CD4-positive, alpha-beta T cell (primary cell): Measurements from ENCODE around the gene SNRPD2. TPM values are rescaled to one million over a fixed set of nuclear protein-coding genes. Genes with fewer than 3 reads are reported as not detected.

Experiments used
- ATAC-seq: fragments of 200-7000 bp; cut with Tn5 transposase; one replicate; pipeline ENCODE4 v1.10.0; 2022; ENCODE audit warnings: mild to moderate bottlenecking; ENCODE audit not compliant: poor library complexity
- CTCF ChIA-PET: fragments of 350-600 bp; sonication (Branson Sonifier 250); formaldehyde crosslinking; loops from one replicate; lab custom pipeline; 2021; ENCODE audit warnings: antibody characterized with exemption, inconsistent platforms; lab: Charles Lee
- POLR2A ChIA-PET: fragments of 350-600 bp; sonication (Branson Sonifier 250); formaldehyde crosslinking; loops from one replicate; lab custom pipeline; 2021; ENCODE audit warnings: antibody characterized with exemption, inconsistent platforms; lab: Charles Lee
- DNase-seq, 14 experiments: peaks; one replicate each; pipeline ENCODE4 v3.0.0-alpha.2; 2013 to 2020; ENCODE audit warnings: mixed read lengths in 2 of 14
- H3K27ac ChIP-seq, 2 donors: one replicate each; pipeline versions ENCODE4 v1.5.1 to v1.7.0; 2013; ENCODE audit warnings: low read length in 2 of 2, low read depth in 1 of 2, mild to moderate bottlenecking in 1 of 2
- H3K27me3 ChIP-seq, 2 experiments: 1 replicate in 1 of 2; 2 replicates in 1 of 2; pipeline versions ENCODE4 v1.6.1 to v1.7.0; 2013; ENCODE audit warnings: low read length in 2 of 2, control low read depth in 1 of 2, mild to moderate bottlenecking in 1 of 2, moderate library complexity in 1 of 2; ENCODE audit not compliant: insufficient read depth in 2 of 2, control insufficient read depth in 1 of 2
- H3K36me3 ChIP-seq: one replicate; pipeline ENCODE4 v1.6.1; 2013; ENCODE audit warnings: low read length, control low read depth; ENCODE audit not compliant: insufficient read depth
- H3K4me1 ChIP-seq: one replicate; pipeline ENCODE4 v1.6.1; 2013; ENCODE audit warnings: low read length, control low read depth; ENCODE audit not compliant: insufficient read depth
- H3K4me3 ChIP-seq: one replicate; pipeline ENCODE4 v1.5.1; 2013; ENCODE audit warnings: mild to moderate bottlenecking, low read length, moderate library complexity
- H3K9me3 ChIP-seq, 2 experiments: 1 replicate in 1 of 2; 2 replicates in 1 of 2; pipeline versions ENCODE4 v1.6.1 to v1.7.0; 2013; ENCODE audit warnings: low read length in 2 of 2, mild to moderate bottlenecking in 2 of 2, control low read depth in 1 of 2, moderate library complexity in 1 of 2; ENCODE audit not compliant: control insufficient read depth in 1 of 2, insufficient read depth in 1 of 2
- H3K27ac Mint-ChIP-seq: one replicate; pipeline ENCODE4 v1.8.0; 2020; ENCODE audit warnings: mixed read lengths
- H3K27me3 Mint-ChIP-seq: one replicate; pipeline ENCODE4 v1.8.0; 2021; ENCODE audit warnings: mixed read lengths
- H3K36me3 Mint-ChIP-seq: one replicate; pipeline ENCODE4 v1.8.0; 2021; ENCODE audit warnings: low read depth, mixed read lengths
- H3K4me1 Mint-ChIP-seq: one replicate; pipeline ENCODE4 v1.8.0; 2021; ENCODE audit warnings: low read depth, mixed read lengths
- H3K4me3 Mint-ChIP-seq: one replicate; pipeline ENCODE4 v1.8.0; 2020; ENCODE audit warnings: mild to moderate bottlenecking, mixed read lengths
- H3K9me3 Mint-ChIP-seq: one replicate; pipeline ENCODE4 v1.8.0; 2020; ENCODE audit warnings: mixed read lengths
- intact Hi-C, 2 experiments: fragments of 100-400 bp; cut with DNase I in 1 of 2; cut with micrococcal nuclease in 1 of 2; formaldehyde crosslinking; loops; one replicate each; pipeline versions ENCODE4 v1.15.1 to v1.9.0; 2023 to 2025; cut with DNase I, micrococcal nuclease
- total RNA-seq, 174 experiments: library from RNA in 2 of 174; stranded (reverse) in 2 of 174; gene quantifications; one replicate each; pipeline ENCODE4 v1.2.3 and lab custom pipeline; 2021 to 2026
- TF ChIP-seq, protein P1 (sequence below): fragments of 200-600 bp; IDR thresholded peaks from one replicate; pipeline ENCODE4 v1.8.0; 2022; ENCODE audit warnings: antibody characterized with exemption, mild to moderate bottlenecking

SNRPD2 gene
- total RNA-seq, 2 experiments from 2014 or later = 367 to 369 TPM

DNA sequence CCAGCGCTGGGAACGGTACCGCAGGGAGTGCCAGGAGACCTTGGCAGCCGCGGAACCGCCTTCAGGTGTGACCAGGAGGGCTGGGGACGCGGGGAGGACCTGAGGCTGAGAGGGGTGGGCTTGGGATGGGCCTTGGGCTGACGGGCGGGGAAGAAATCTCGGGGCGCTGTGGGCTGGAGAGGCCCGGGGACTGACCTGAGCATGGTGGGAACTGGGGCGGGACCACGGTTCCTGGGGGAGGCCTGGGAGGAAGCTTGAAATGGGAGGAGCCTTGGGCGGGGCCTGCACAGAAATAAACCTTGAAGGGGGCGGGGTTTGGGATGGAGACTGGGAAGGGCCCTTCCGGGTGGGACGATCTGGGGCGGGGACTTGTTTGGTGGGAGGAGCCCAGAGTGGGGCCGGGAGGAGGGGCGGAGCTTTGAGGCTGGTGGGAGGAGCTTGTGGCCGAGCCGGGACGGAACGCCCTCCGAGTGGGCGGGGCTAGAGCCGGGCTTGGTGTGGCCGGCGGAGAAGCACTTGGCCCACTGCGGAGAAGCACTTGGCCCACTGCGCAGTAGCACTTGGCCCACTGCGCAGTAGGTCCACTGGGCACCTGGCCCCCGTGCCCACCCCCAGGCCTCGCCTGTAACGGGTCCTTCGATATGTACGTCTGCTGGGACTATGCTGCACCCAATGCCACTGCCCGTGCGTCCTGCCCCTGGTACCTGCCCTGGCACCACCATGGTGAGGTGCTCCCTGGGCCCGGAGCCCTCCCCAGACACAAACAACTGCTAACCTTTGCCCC, 20.9 kb downstream of the SNRPD2 start:
- Histone ChIP-seq H3K27me3 (peaks cover 9 to 18% of the 10 kb centered on the region in 2 experiments), H3K4me3 (no peak overlapping the region), H3K4me1 (peaks cover 40% of the 10 kb centered on the region), H3K9me3 (peaks cover 0 to 18% of the 10 kb centered on the region in 2 experiments), H3K36me3 (no peaks in the 10 kb centered on the region), H3K27ac (no peak overlapping the region)
- DNase-seq (peak in 10 of 14 experiments; percentile 23 to 75 (median 39)), ATAC-seq (peak; percentile 18)
- no peak overlapping the region for H3K27ac Mint-ChIP-seq
- H3K9me3 Mint-ChIP-seq = no peaks in the 10 kb centered on the region
- H3K36me3 Mint-ChIP-seq = no peaks in the 10 kb centered on the region
- peaks cover 38% of the 10 kb centered on the region for H3K27me3 Mint-ChIP-seq
- H3K4me3 Mint-ChIP-seq = peak overlapping the region; percentile 56
- ChIA-PET POLR2A (interaction anchor here (0.6 to 1.7 kb wide), 4 partner anchors 17 to 192 kb away, joined by 3 to 5 read pairs (median 4); partner anchors contain the start of gene QPCTL), CTCF (no interaction called here)
- TF ChIP-seq, protein P1, sequence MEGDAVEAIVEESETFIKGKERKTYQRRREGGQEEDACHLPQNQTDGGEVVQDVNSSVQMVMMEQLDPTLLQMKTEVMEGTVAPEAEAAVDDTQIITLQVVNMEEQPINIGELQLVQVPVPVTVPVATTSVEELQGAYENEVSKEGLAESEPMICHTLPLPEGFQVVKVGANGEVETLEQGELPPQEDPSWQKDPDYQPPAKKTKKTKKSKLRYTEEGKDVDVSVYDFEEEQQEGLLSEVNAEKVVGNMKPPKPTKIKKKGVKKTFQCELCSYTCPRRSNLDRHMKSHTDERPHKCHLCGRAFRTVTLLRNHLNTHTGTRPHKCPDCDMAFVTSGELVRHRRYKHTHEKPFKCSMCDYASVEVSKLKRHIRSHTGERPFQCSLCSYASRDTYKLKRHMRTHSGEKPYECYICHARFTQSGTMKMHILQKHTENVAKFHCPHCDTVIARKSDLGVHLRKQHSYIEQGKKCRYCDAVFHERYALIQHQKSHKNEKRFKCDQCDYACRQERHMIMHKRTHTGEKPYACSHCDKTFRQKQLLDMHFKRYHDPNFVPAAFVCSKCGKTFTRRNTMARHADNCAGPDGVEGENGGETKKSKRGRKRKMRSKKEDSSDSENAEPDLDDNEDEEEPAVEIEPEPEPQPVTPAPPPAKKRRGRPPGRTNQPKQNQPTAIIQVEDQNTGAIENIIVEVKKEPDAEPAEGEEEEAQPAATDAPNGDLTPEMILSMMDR = no peak
- intact Hi-C loops = no loop called here
- peaks cover 39% of the 10 kb centered on the region for H3K4me1 Mint-ChIP-seq

DNA sequence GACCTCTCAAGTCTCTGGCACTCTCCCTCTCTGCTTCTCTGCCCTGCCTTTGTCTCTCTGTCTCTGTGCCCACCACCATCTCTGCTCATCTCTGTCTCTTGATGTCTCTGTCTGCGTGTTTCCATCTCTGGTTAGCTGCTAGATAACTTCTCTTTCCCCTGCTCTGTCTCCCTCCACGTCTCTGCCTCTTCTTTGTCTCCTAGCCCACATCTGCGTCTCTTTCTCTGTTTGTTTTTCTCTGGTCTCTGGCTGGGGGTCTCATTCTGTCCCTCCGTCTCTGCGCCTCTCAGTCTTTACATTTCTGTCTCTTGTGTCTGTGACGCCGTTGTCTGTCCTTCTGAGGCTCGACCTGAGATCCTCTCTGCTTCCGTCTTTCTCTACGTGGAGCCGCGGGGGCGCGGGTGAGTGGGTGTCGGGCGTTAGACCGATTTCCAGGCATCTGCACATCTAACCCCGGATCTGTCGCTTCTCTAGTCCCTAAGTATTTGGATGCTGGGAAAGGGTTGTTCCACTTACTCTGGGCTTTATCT, 23.3 kb downstream of the SNRPD2 start:
- Mint-ChIP-seq H3K27me3 (peaks cover 47% of the 10 kb centered on the region), H3K36me3 (no peaks in the 10 kb centered on the region), H3K4me1 (peaks cover 44% of the 10 kb centered on the region), H3K4me3 (peak overlapping the region; percentile 87), H3K27ac (no peak overlapping the region), H3K9me3 (no peaks in the 10 kb centered on the region)
- Histone ChIP-seq H3K36me3 (no peaks in the 10 kb centered on the region), H3K4me1 (peaks cover 46% of the 10 kb centered on the region), H3K9me3 (peaks cover 0 to 18% of the 10 kb centered on the region in 2 experiments), H3K4me3 (peak overlapping the region; percentile 57), H3K27me3 (peaks cover 9 to 18% of the 10 kb centered on the region in 2 experiments), H3K27ac (no peak overlapping the region)
- intact Hi-C loops = no loop called here
- ChIA-PET CTCF (interaction anchor here (1.0 to 2.5 kb wide), 3 partner anchors 9 to 229 kb away, joined by 4 to 16 read pairs (median 9); no protein-coding TSS in a partner anchor), POLR2A (interaction anchor here (1.2 to 2.7 kb wide), 3 partner anchors 9 to 24 kb away, joined by 3 to 12 read pairs (median 4); partner anchors contain the start of genes QPCTL and SNRPD2)
- DNase-seq (peak in 5 of 14 experiments; percentile 16 to 58 (median 46)), ATAC-seq (peak; percentile 24)
- TF ChIP-seq, protein P1 = no peak

DNA sequence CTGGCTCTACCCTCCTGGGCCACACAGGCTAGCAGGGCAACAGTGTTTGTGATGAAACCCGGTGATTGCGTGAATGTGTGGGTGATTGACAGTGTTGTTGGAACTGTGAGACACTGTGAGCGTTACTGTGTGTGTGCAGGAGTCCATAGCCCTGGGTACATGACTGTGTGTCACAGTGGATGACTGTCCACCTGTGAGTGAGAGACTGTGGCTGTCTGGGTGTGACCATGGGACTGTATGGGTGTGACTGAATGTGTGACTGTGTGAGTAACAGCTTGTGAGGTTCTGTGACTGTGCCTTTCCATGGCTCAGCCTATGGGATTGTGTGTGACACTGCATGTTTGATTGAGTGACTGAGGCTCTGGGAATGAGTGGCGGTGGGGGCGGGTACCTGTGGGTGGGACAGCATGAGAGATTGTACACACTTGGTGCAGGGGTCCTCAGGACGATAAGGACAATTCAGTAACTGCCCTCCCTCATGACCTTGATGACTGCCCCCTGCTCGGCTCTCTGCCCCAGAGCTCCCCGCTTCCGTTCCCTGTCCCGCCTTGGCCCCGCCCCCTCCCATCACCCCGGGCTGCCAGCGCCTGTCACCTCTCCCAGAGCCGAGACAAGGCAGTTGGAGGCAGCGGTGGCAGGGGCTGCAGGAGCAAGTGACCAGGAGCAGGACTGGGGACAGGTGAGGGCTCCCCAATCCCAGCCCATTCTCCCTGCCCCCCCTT, 24.0 kb downstream of the SNRPD2 start, which contains the start of gene GIPR:
GIPR (plus strand) TSS at position 602 of the 722 bp plus-strand sequence. CDS start 1,300 bp downstream, outside the sequence.
- peak within 1 kb of the TSS; percentile 57 for H3K4me3 ChIP-seq
- Mint-ChIP-seq H3K27me3 (peaks cover 45% of the 10 kb centered on the region), H3K27ac (no peak within 1 kb of the TSS), H3K36me3 (no peaks in the 10 kb centered on the region), H3K4me3 (peak within 1 kb of the TSS; percentile 87), H3K4me1 (peaks cover 44% of the 10 kb centered on the region), H3K9me3 (no peaks in the 10 kb centered on the region)
- H3K27me3 ChIP-seq = peaks cover 9 to 18% of the 10 kb centered on the region in 2 experiments
- H3K36me3 ChIP-seq = no peaks in the 10 kb centered on the region
- no peak within 1 kb of the TSS for H3K27ac ChIP-seq
- TF ChIP-seq, protein P1 = no peak
- ChIA-PET CTCF (interaction anchor here (1.0 to 2.5 kb wide), 4 partner anchors 10 to 228 kb away, joined by 3 to 16 read pairs (median 6); no protein-coding TSS in a partner anchor), POLR2A (interaction anchor here (0.6 to 2.7 kb wide), 3 partner anchors 9 to 49 kb away, joined by 3 to 12 read pairs (median 4); no protein-coding TSS in a partner anchor)
- DNase-seq (peak in 12 of 14 experiments; percentile 34 to 76 (median 57)), ATAC-seq (peak; percentile 52)
- H3K4me1 ChIP-seq = peaks cover 46% of the 10 kb centered on the region
- intact Hi-C loops = no loop called here
- H3K9me3 ChIP-seq = peaks cover 0 to 18% of the 10 kb centered on the region in 2 experiments
